ENCODE results near the gene GCHFR. TPM values are rescaled to one million over a fixed set of nuclear protein-coding genes. Genes with fewer than 3 reads are reported as not detected.

Gene GCHFR
- total RNA-seq, 2 donors from 2014 or later = 26.4 to 43.6 TPM

DNA sequence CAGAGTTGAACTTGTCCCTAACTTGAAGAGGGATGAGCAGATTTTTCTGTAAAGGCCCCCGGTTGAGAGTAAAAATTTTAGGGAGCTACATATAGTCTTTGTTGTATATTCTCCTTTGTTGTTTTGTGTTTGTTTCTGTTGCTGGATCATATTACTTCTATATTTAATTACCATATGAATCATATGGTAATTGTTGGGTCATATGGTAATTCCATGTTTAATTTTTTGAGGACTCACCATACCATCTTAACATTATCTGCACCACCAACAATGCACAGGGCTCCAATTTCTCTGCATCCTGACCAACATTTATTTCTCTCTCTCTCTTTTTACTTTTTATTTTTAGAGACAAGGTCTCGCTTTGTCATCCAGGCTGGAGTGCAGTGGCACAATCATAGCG is 35.7 kb downstream of the GCHFR start:
- no peak for ATAC-seq
- no peak for TF ChIP-seq POLR2A (IDR thresholded peaks at IDR 0.05)
- TF ChIP-seq, protein P1, sequence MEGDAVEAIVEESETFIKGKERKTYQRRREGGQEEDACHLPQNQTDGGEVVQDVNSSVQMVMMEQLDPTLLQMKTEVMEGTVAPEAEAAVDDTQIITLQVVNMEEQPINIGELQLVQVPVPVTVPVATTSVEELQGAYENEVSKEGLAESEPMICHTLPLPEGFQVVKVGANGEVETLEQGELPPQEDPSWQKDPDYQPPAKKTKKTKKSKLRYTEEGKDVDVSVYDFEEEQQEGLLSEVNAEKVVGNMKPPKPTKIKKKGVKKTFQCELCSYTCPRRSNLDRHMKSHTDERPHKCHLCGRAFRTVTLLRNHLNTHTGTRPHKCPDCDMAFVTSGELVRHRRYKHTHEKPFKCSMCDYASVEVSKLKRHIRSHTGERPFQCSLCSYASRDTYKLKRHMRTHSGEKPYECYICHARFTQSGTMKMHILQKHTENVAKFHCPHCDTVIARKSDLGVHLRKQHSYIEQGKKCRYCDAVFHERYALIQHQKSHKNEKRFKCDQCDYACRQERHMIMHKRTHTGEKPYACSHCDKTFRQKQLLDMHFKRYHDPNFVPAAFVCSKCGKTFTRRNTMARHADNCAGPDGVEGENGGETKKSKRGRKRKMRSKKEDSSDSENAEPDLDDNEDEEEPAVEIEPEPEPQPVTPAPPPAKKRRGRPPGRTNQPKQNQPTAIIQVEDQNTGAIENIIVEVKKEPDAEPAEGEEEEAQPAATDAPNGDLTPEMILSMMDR (IDR thresholded peaks at IDR 0.05) = no peak
- WGBS, 2 donors = 95% methylated on average over 3 of the region's 3 CpGs
- no peak overlapping the region for H3K4me3 ChIP-seq
- H3K36me3 ChIP-seq (replicated peaks in 1 of 2; ENCODE audit: insufficient read depth in 1 of 2, low read depth in 2 of 2) = no peaks in the 10 kb centered on the region
- intact Hi-C loops (cut with DNase I) = no loop called here
- no peaks in the 10 kb centered on the region for H3K9me3 ChIP-seq
- H3K4me1 ChIP-seq = peaks cover 13% of the 10 kb centered on the region
- H3K27me3 ChIP-seq = no peaks in the 10 kb centered on the region
- DNase-seq = no peak
- no peak overlapping the region for H3K27ac ChIP-seq

DNA sequence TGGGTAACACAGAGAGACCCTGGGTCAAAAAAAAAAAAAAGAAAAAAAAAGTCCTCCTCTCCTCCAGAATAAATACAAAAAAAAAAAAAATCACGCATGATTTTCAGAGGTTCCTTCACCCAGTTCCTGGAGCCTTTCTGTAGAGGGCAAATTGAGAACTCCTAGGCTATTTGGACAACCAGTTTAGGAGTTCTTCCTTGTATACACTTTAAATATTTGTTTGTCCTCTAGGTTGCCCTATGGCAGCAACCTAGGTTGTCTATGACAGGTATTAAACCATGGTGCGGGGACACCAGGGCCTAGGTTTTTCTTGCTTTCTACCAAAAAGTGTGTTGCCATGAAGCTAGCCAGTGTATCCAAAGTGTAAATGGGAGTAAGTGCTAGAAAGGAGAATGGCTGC is 39.2 kb downstream of the GCHFR start:
- TF ChIP-seq, protein P1 (IDR thresholded peaks at IDR 0.05) = no peak
- TF ChIP-seq POLR2A (IDR thresholded peaks at IDR 0.05) = no peak
- peaks cover 20% of the 10 kb centered on the region for H3K4me1 ChIP-seq
- H3K36me3 ChIP-seq (replicated peaks in 1 of 2; ENCODE audit: insufficient read depth in 1 of 2, low read depth in 2 of 2) = no peaks in the 10 kb centered on the region
- DNase-seq = no peak
- intact Hi-C loops (cut with DNase I) = no loop called here
- WGBS, 2 donors = 80 to 85% methylated on average over 2 of the region's 2 CpGs
- ATAC-seq = no peak
- H3K9me3 ChIP-seq = no peaks in the 10 kb centered on the region
- no peak overlapping the region for H3K4me3 ChIP-seq
- no peaks in the 10 kb centered on the region for H3K27me3 ChIP-seq
- H3K27ac ChIP-seq = no peak overlapping the region

DNA sequence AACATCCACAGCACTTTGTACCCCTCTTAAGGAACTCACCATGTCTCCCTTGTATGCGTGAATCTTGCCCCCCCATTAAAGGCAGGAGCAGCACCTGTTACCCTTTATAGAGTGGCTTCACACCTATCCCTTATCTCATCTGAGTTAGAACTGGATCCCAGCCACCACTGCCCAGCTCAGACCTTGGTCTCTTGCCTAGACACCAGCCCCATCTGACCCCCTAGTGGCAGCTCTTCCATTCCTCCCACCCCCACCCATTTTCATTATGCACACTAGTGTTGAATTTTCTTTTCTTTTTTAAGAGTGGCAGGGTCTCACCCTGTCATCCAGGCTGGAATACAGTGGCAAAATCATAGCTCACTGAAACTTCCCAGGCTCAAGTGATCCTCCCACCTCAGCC is 39.8 kb downstream of the GCHFR start:
- Histone ChIP-seq H3K4me1 (peaks cover 27% of the 10 kb centered on the region), H3K36me3 (replicated peaks in 1 of 2; ENCODE audit: insufficient read depth in 1 of 2, low read depth in 2 of 2) (no peaks in the 10 kb centered on the region), H3K27ac (no peak overlapping the region), H3K27me3 (no peaks in the 10 kb centered on the region), H3K4me3 (no peak overlapping the region), H3K9me3 (no peaks in the 10 kb centered on the region)
- intact Hi-C loops (cut with DNase I) = no loop called here
- TF ChIP-seq, protein P1 (IDR thresholded peaks at IDR 0.05) = peak in 1 of 7 experiments; percentile 14
- TF ChIP-seq POLR2A (IDR thresholded peaks at IDR 0.05) = no peak
- ATAC-seq (no peak), DNase-seq (peak in 1 of 4 donors; percentile 45)
- WGBS, 2 donors = 53 to 64% methylated on average over 1 of the region's 1 CpG

DNA sequence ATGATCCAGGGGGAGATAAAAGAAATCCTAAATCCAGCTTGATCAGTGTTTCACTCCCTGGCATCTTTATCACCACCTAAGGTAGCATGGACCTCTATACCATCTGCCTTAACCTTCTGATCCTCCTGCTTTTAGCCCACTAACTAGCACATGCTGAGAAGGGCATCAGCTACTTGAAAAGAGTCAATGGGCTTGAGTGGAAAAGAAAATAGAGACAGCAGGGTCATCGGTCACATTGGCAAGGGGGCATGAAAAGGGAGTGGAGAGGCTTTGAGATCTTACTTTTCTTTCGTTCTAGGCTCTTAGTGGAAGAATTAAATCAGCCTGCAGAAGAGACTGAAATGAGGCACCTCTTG is 42.8 kb downstream of the GCHFR start:
- peaks cover 28% of the 10 kb centered on the region for H3K4me1 ChIP-seq
- ATAC-seq (no peak), DNase-seq (no peak)
- TF ChIP-seq POLR2A (IDR thresholded peaks at IDR 0.05) = no peak
- TF ChIP-seq, protein P1 (IDR thresholded peaks at IDR 0.05) = no peak
- H3K9me3 ChIP-seq = no peaks in the 10 kb centered on the region
- H3K27me3 ChIP-seq = no peaks in the 10 kb centered on the region
- H3K4me3 ChIP-seq = peak overlapping the region; percentile 70 to 74
- WGBS, 2 donors = 0% methylated on average over 2 of the region's 2 CpGs
- H3K27ac ChIP-seq = peak overlapping the region; percentile 73 to 89 (median 88)
- H3K36me3 ChIP-seq (replicated peaks in 1 of 2; ENCODE audit: insufficient read depth in 1 of 2, low read depth in 2 of 2) = peaks cover 0 to 3% of the 10 kb centered on the region in 2 donors
- intact Hi-C loops (cut with DNase I) = no loop called here
